HG03039 (cell line): ENCODE data around the gene CD47.

Experiments
- ATAC-seq: cut with Tn5 transposase; IDR thresholded peaks from one replicate; pipeline ENCODE4 v1.9.1; 2021; ENCODE audit warnings: mild to moderate bottlenecking, moderate library complexity; ENCODE audit not compliant: unreplicated experiment

Gene CD47

DNA sequence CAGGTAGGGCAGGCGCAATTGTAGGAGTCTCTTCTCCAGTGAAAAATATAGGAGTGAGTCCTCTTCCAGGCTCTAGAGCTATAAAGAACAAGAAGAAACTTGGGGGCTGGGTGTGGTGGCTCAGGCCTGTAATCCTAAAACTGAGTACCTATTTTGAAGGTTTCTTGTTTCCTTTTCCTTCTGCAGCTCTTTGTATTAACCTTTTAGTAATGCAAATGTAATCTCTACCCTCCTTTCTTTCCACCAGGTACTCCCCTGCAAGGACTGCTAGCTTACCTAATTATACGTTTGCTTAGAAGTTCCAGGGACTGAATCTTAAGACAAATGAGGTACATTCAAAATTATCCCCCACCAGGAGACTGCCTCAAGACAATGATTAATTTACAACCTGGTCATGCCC, 75.9 kb downstream of the CD47 start:
- ATAC-seq = no peak

GRCh38 chr3:108013141-108014055, 77.4 kb downstream of the CD47 start:
- ATAC-seq = no peak

DNA sequence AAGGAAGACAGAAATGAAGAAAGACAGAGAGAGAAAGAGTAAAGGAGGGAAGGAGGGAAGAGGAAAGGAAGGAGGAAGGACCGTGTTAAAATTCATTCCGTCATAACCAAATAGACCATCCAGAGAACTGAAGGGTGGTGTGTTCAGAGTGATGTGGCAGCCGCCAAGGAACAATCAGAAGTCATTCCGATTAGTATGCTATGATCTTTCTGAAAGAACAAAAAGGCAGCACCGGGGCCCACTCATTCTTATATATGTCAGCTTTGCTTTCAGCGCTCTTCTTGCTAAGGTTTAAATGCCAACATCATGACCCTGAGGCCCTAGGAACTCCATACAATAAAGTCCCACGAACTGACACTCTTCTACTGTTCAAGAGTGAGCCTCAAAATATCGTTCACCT, 78.5 kb downstream of the CD47 start:
- ATAC-seq = no peak

DNA sequence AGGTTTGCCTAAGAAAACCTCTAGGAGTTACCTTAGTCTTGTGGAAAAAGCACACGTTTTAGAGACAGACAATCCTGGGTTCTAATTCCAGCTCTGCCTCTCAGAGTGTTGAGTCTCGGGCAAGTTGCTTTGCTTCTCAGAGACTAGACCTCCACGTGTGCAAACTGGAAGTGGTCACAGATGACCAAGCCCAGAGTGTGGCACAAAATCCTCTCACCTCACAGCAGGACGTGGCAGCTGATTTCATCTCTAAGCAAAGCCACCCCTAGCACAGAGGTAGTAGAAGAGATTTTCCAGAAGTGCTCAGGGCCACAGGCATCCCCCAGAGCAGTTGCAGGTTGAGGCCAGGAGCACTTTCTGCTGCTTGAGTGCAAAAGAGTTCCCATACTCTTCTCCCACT, 79.2 kb downstream of the CD47 start:
- ATAC-seq = no peak

DNA sequence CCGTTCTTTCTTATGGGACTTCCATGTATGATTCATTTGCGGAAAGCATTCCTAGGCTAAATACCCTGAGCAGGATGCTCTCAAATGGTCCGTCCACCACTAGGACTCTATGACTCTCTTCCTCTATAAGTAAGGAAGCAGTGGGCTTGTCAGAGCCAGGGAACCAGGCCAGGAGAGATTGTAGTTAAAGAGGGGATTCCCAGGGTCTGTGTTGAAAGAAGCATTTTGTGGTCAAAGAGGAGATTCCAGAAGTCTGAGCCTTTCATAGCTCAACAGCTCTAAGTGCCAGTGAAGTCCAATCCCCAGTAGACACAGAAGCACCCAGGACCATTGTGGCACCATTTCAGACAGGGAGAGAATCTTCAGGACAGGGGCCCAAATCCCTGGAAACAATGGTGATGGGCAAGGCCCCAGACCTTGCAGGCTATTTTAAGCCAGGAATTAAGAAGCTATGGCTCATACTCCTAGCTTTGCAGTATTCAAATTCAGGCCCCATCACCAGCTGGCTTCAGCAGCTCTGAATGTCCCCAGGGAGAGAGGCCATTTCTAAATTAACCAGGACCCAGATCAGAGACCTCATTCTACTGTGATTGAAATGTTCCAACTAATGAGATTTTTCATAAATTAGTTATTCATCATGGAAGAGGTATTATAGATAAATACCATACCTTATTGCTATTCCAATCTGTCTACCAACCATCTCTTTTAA, 81.7 kb downstream of the CD47 start:
- ATAC-seq = peak; percentile 61

- no peak for ATAC-seq
Measured at GRCh38 chr3:108008106-108008505, 82.7 kb downstream of the CD47 start.

DNA sequence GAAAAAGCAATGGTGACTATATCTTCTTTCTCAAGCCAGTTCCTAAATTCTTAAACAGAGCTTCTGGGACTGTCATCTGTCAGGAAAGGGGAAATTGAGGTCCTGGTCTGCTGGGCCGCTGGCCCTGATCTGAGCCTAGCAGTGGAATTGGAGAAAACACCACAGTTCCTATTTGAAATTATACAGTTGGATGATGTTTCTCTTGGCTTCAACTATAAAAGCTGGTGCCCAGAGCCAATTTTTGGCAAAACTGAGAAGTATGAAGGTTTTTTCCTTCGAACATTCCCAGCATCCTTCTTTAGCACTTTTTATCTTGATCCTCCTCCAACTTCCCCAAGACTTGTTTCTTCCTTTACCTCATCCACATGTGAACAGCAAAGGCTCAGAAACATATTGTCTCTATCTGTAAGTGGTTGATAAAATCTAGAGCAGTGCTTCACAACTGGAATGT, 83.9 kb downstream of the CD47 start:
- ATAC-seq = no peak

- no peak for ATAC-seq
Measured at GRCh38 chr3:108006077-108006771, 84.6 kb downstream of the CD47 start.

- ATAC-seq = no peak
Measured at GRCh38 chr3:108004647-108005046, 86.2 kb downstream of the CD47 start.

GRCh38 chr3:108001457-108001856, 89.4 kb downstream of the CD47 start:
- no peak for ATAC-seq

DNA sequence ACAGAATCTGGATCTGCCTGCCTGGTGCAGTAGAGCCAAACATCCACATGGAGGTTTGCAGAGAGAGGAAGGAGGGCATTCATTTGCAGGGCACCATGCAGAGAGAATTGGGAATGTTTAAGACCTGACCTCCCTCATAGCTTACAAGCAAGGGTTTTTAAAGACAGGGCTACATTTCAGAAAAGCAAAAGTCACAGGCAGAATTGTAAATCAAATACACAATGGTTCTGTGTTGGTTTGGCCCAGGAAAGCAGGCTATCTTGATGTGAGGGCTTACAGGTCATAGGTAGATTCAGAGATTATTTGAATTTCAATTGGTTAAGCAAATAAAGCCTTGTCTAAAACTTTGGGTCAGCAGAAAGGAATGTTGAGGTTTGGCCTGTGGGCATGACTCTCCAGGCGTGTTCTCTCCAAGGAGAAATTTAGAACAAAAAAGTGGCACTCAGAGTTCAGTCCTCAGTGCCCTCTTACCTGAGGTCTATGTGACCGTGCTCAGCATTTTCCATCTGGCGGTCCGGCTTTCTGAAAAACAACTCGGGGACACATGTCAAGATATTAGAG, 91.5 kb downstream of the CD47 start:
- no peak for ATAC-seq

- no peak for ATAC-seq
Measured at GRCh38 chr3:107997671-107998070, 93.2 kb downstream of the CD47 start.

DNA sequence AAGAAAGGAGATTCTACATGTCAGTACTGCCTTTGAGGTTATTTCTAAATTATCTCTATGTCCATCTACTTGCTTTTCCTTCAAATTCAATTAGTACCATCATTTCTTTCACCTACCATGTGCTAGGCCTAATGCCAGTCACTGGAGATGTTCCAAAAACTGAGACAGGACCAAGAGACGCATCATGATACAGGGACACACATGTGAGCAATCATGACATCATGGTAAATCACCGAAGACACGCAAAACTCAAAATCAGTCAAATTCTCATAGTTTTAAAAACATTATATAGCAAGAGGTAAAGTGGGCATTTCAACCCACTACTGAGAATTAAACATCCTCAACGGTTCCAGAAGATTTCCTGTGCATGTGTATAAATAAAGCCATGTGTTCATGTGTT, 95.0 kb downstream of the CD47 start:
- ATAC-seq = no peak

DNA sequence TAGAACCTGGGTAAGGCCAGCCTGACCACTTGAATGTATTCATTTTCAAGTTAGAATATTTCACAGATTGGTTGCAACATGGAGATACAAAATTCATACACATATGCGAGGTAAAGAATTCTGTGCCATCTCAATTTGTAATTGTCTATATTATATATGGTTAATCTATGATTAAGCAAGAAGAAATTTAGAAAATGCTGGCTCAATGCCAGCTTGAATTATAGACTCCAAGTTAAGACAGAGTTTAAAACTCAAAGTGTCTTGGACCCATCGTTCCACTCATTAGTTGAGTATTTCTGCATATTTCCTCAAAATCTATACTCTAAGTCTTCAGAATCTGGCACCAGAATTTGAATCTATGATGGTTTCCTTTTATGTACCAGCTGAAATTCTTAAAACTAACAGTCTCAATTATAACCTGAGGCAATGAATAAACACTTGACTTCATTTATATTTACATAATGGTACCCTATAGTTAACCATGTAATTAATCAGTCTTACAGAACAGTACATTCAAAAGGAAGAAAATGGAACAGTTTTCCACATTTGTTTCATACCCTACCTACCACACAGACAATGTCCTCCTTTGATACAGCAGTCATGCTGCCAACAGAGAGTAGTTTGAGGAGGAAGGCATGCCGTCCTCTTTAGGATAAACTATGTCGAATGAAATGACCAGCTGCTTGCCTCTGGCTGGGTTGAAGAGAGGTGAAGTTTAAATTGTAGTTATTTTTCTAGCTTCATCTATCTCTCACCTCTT, 95.7 kb downstream of the CD47 start:
- no peak for ATAC-seq

DNA sequence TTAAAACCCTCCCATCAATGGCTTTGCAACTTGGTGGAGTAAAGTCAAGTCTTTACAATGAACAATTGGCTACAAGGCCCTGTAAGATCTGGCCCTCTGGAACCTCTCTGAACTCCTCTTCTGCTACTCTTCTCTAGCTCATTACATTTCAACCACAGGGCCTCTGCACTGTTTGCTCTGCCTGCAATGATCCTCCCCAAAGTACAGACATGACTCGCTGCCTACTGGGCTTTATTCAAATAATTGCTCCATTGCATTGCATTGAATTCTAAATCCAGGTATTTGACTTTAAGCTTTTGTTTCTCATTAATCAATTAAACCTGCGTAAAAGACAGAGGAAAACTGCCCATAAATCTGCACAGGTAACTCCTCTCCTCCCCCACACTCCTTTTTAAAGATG, 96.7 kb downstream of the CD47 start:
- ATAC-seq = no peak

DNA sequence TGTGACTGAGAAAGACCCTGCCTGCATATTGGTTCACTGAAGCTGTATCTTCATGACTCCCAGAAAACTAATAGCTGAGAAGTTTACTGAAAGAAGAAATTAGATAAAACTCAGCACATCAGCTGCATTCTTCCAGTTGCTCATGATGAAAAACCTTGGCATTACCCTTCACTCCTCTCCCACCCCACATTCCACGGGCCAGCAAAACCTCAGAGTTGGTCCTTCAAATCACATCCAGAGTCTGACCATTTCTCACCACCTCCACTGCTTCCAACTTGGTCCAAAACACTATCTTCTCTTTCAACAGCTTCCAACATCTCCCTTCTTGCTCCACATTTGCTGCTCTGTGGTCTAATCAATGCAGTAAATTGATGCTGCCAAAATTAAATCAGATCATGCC, 97.1 kb downstream of the CD47 start:
- no peak for ATAC-seq
